Kidney epithelial cell (primary cell): Measurements from ENCODE around the gene CSK. TPM values are rescaled to one million over a fixed set of nuclear protein-coding genes. Genes with fewer than 3 reads are reported as not detected.

Experiments used
- DNase-seq: peaks from one replicate; pipeline ENCODE4 v3.0.0-alpha.2; 2010; ENCODE audit warnings: low read depth
- H3K27me3 ChIP-seq: 2 replicates; pipeline ENCODE4 v1.6.0; 2011; ENCODE audit warnings: low read length; ENCODE audit not compliant: control insufficient read depth, insufficient read depth
- H3K36me3 ChIP-seq: 2 replicates; pipeline ENCODE4 v1.5.1; 2011; ENCODE audit warnings: low read length; ENCODE audit not compliant: control insufficient read depth, insufficient read depth
- H3K4me3 ChIP-seq: 2 replicates; pipeline ENCODE4 v1.5.1; 2011; ENCODE audit warnings: low read depth, mild to moderate bottlenecking, control low read depth, low read length
- CTCF ChIP-seq: IDR thresholded peaks from 2 replicates; pipeline ENCODE4 v1.5.1; 2011; ENCODE audit warnings: mild to moderate bottlenecking, moderate library complexity, low read length, control low read depth, inconsistent platforms; ENCODE audit not compliant: insufficient read depth, poor library complexity, severe bottlenecking
- total RNA-seq: library from RNA; depleted of rRNA; stranded (reverse); fragments of >200 nt; gene quantifications from 2 replicates; pipeline ENCODE4 v1.2.3, GENCODE V29; 2015

Gene CSK
- total RNA-seq, 1 donor from 2014 or later: 48.0 TPM

GRCh38 chr15:74826921-74827320 is 45.0 kb downstream of the CSK start:
- no peaks in the 10 kb centered on the region for H3K36me3 ChIP-seq
- H3K4me3 ChIP-seq: no peak overlapping the region
- no peak for DNase-seq
- peaks cover 43% of the 10 kb centered on the region for H3K27me3 ChIP-seq
- no peak for TF ChIP-seq CTCF

- no peak overlapping the region for H3K4me3 ChIP-seq
- peaks cover 43% of the 10 kb centered on the region for H3K27me3 ChIP-seq
- no peak for DNase-seq
- TF ChIP-seq CTCF: no peak
- H3K36me3 ChIP-seq: no peaks in the 10 kb centered on the region
These were observed 45.7 kb downstream of the CSK start for GRCh38 chr15:74827614-74828013.

GRCh38 chr15:74828835-74829234 is 47.0 kb downstream of the CSK start:
- H3K27me3 ChIP-seq: peaks cover 43% of the 10 kb centered on the region
- no peak for DNase-seq
- no peak for TF ChIP-seq CTCF
- H3K36me3 ChIP-seq: no peaks in the 10 kb centered on the region
- H3K4me3 ChIP-seq: no peak overlapping the region

- Histone ChIP-seq H3K36me3 (no peaks in the 10 kb centered on the region), H3K27me3 (peaks cover 41% of the 10 kb centered on the region), H3K4me3 (no peak overlapping the region)
- DNase-seq: no peak
- TF ChIP-seq CTCF: no peak
These were observed 47.6 kb downstream of the CSK start for GRCh38 chr15:74829486-74829885.

GRCh38 chr15:74829991-74830390 is 48.1 kb downstream of the CSK start:
- Histone ChIP-seq H3K4me3 (no peak overlapping the region), H3K36me3 (no peaks in the 10 kb centered on the region), H3K27me3 (peaks cover 37% of the 10 kb centered on the region)
- no peak for DNase-seq
- TF ChIP-seq CTCF: no peak

- Histone ChIP-seq H3K36me3 (no peaks in the 10 kb centered on the region), H3K4me3 (no peak overlapping the region), H3K27me3 (peaks cover 28% of the 10 kb centered on the region)
- DNase-seq: no peak
- no peak for TF ChIP-seq CTCF
These were observed 49.0 kb downstream of the CSK start for GRCh38 chr15:74830868-74831267.
